ENCODE results near the gene C3. TPM values are rescaled to one million over a fixed set of nuclear protein-coding genes. Genes with fewer than 3 reads are reported as not detected.

C3 gene
- total RNA-seq, 1 donor from 2014 or later = 0.37 TPM

- Mint-ChIP-seq H3K27ac (ENCODE audit: unreplicated experiment) (no peak overlapping the region), H3K27me3 (ENCODE audit: low read depth) (peaks cover 10% of the 10 kb centered on the region), H3K4me1 (no peaks in the 10 kb centered on the region), H3K9me3 (no peaks in the 10 kb centered on the region), H3K36me3 (ENCODE audit: low read depth) (no peaks in the 10 kb centered on the region), H3K4me3 (no peak overlapping the region)
- no peak for TF ChIP-seq CTCF (conservative IDR thresholded peaks at IDR 0.05)
- DNase-seq (ENCODE audit: low read depth, low spot score) = no peak
Measured at GRCh38 chr19:6754653-6755463, 34.4 kb upstream of the C3 start.

GRCh38 chr19:6754136-6754535 is 33.7 kb upstream of the C3 start:
- Mint-ChIP-seq H3K27me3 (ENCODE audit: low read depth) (peaks cover 10% of the 10 kb centered on the region), H3K27ac (ENCODE audit: unreplicated experiment) (no peak overlapping the region), H3K4me1 (no peaks in the 10 kb centered on the region), H3K36me3 (ENCODE audit: low read depth) (no peaks in the 10 kb centered on the region), H3K4me3 (no peak overlapping the region), H3K9me3 (no peaks in the 10 kb centered on the region)
- TF ChIP-seq CTCF (conservative IDR thresholded peaks at IDR 0.05) = no peak
- no peak for DNase-seq (ENCODE audit: low read depth, low spot score)

- DNase-seq (ENCODE audit: low read depth, low spot score) = peak; percentile 63
- H3K27ac Mint-ChIP-seq (ENCODE audit: unreplicated experiment) = no peak overlapping the region
- peak; percentile 30 for TF ChIP-seq CTCF (conservative IDR thresholded peaks at IDR 0.05)
- no peaks in the 10 kb centered on the region for H3K36me3 Mint-ChIP-seq (ENCODE audit: low read depth)
- H3K4me1 Mint-ChIP-seq = no peaks in the 10 kb centered on the region
- peaks cover 10% of the 10 kb centered on the region for H3K27me3 Mint-ChIP-seq (ENCODE audit: low read depth)
- no peaks in the 10 kb centered on the region for H3K9me3 Mint-ChIP-seq
- peak overlapping the region; percentile 64 for H3K4me3 Mint-ChIP-seq
Measured at GRCh38 chr19:6753178-6754031, 33.0 kb upstream of the C3 start.

- no peak for TF ChIP-seq CTCF (conservative IDR thresholded peaks at IDR 0.05)
- no peak overlapping the region for H3K4me3 Mint-ChIP-seq
- peaks cover 10% of the 10 kb centered on the region for H3K27me3 Mint-ChIP-seq (ENCODE audit: low read depth)
- H3K9me3 Mint-ChIP-seq = no peaks in the 10 kb centered on the region
- H3K27ac Mint-ChIP-seq (ENCODE audit: unreplicated experiment) = no peak overlapping the region
- DNase-seq (ENCODE audit: low read depth, low spot score) = no peak
- no peaks in the 10 kb centered on the region for H3K36me3 Mint-ChIP-seq (ENCODE audit: low read depth)
- no peaks in the 10 kb centered on the region for H3K4me1 Mint-ChIP-seq
Measured at GRCh38 chr19:6752256-6753177, 32.1 kb upstream of the C3 start.

GRCh38 chr19:6751189-6751588 is 30.7 kb upstream of the C3 start:
- H3K9me3 Mint-ChIP-seq = no peaks in the 10 kb centered on the region
- H3K4me1 Mint-ChIP-seq = no peaks in the 10 kb centered on the region
- no peak overlapping the region for H3K4me3 Mint-ChIP-seq
- no peak for TF ChIP-seq CTCF (conservative IDR thresholded peaks at IDR 0.05)
- peaks cover 10% of the 10 kb centered on the region for H3K27me3 Mint-ChIP-seq (ENCODE audit: low read depth)
- H3K27ac Mint-ChIP-seq (ENCODE audit: unreplicated experiment) = no peak overlapping the region
- no peak for DNase-seq (ENCODE audit: low read depth, low spot score)
- H3K36me3 Mint-ChIP-seq (ENCODE audit: low read depth) = no peaks in the 10 kb centered on the region
